Fibroblast of pulmonary artery (primary cell): ENCODE measurements around the gene CTIF.

Experiments
- DNase-seq: peaks from one replicate; pipeline ENCODE4 v3.0.0-alpha.2; 2010; ENCODE audit warnings: low read depth
- H3K4me3 ChIP-seq: replicated peaks from 2 replicates; pipeline ENCODE4 v1.5.1; 2011; ENCODE audit warnings: low read depth, mild to moderate bottlenecking, control low read depth, low read length, moderate library complexity
- TF ChIP-seq, protein P1 (sequence below): IDR thresholded peaks from 2 replicates; pipeline ENCODE4 v1.5.1; 2011; ENCODE audit warnings: mild to moderate bottlenecking, control low read depth, low read length, inconsistent platforms; ENCODE audit errors: missing control alignments

The CTIF gene

DNA sequence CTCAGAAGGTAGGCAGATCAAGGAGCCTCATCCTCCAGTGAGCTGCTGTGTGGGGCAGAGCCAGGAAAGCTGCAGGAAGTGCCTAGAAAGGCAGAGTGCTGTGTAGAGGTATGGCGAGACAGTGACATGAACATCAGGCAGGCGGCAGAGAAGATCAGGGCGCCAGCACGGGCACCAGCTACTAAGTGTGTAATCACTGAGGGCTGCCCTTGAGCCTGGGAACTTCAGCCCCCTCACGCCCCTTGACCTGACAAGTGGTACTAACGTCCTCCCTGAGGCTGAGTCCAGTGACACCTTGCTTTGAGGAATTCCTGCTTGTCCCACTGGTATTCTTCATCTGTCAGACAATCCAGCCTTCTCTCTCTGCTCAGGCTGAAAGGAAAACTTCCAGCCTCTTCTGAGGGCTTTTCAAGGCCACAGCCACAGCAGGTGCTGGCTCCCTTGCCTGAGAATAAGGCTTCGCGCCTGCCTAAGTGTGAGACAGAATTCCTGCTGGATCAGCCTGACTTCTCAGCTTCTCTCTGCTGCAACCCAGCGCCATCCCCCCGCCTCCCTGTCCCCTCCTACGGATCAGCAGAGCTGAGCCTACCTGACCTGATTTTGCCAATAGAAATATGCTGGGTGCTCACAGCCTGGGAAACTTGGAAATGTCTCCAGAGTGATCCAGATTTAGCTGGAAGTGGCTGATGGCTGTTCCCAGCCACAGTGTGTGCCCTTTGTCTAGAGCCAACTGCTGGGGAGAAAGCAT lies 263.9 kb downstream of the CTIF start:
- H3K4me3 ChIP-seq, result no peak overlapping the region
- TF ChIP-seq, protein P1, sequence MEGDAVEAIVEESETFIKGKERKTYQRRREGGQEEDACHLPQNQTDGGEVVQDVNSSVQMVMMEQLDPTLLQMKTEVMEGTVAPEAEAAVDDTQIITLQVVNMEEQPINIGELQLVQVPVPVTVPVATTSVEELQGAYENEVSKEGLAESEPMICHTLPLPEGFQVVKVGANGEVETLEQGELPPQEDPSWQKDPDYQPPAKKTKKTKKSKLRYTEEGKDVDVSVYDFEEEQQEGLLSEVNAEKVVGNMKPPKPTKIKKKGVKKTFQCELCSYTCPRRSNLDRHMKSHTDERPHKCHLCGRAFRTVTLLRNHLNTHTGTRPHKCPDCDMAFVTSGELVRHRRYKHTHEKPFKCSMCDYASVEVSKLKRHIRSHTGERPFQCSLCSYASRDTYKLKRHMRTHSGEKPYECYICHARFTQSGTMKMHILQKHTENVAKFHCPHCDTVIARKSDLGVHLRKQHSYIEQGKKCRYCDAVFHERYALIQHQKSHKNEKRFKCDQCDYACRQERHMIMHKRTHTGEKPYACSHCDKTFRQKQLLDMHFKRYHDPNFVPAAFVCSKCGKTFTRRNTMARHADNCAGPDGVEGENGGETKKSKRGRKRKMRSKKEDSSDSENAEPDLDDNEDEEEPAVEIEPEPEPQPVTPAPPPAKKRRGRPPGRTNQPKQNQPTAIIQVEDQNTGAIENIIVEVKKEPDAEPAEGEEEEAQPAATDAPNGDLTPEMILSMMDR, result no peak
- DNase-seq, result no peak

DNA sequence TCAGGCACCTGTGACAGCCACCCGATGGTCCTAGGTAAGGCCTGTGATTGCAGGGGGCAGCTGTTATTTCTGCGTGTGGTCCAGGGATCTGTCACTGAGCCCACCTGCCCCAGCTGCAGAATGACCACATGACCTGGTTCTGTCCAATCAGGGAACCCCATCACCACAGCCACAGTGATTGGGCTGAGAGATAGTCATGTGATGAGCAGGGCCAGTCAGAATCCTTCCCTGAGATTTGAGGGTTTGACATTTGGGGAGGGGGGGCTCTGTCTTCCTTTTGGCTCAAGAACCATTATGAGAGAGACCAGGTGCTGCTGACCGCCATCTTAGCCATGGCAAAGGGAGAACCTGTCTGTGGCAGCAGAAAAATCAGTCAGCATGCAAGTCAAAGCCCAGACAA lies 264.7 kb downstream of the CTIF start:
- no peak overlapping the region for H3K4me3 ChIP-seq
- no peak for DNase-seq
- TF ChIP-seq, protein P1, result no peak

DNA sequence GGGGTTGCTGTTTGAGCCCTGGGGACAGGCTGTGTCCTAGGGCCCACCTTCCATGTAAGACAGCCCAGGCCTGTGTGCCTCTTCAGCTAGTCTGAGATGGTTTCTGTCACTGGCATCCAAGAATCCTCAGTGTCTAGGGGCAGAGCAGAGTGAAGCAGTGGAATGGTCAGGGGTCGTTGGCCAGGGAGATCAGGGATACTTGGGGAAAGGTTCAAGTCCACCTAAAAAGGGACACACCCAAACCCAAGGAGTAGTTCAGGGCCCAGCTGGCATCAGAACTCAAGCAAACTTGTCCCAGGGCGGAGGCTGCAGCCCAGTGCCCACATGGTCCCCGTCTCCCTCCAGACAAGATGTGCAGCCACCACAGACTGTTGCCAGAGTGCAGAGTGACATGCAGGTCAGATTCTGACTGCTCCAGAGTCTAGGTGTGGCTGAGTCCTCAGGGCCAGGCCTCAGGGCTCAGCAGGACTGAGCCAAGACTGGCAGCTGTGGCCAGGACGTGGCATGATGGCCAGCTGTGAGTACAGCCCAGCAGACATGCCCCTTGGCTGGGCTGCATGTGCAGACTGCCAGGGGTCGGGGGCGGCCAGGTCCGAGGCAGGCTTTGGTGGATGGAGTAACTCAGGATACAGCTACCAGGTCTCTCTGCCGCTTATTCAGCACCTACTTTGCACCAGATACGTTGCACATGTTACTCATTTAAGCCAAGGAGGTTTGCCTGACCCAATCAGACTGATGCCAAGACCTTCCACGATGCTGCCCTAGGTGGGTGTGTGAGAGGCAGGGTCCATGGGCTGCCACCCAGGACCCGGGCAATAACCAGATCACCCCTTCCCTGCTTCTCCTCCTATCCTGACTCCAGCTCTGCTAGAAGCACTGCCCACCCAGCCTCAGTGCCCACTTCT lies 265.4 kb downstream of the CTIF start:
- no peak overlapping the region for H3K4me3 ChIP-seq
- DNase-seq, result no peak
- TF ChIP-seq, protein P1, result no peak

DNA sequence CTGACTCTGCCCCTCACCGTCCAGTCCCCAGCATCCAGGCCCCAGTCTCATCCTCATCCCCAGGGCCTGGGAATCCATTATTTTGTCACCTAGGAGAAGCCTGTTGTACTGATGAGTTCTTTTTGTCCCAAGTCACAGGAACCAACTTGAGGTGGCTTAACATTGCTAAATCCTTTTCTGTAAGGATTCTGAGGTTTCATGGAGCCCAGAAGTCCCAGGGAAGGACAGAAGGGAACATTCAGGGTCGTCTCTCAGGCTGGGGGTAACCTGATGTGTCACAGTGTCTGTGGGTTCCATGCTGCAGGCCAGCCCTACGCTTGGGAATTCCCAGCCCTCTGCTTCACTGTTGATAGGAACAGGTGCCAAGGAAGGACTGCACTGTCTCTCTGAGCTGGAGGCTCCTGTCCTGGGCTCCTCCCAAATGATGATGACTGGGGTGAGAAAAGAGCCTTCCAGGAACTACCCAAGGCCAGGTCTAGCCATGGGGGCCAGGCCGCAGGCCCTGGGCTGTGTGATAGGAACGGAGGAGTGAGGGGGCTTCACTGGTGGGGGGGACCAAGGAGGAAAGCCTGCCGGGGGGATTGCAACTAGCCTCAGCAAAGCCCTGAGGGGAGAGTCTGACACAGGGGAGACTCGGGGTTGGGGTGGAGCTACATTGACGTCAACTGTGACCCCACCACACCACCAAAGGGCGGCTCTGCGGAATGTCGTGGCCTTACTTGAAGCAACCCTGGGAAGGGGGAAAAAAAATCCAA lies 266.2 kb downstream of the CTIF start:
- TF ChIP-seq, protein P1, result no peak
- DNase-seq, result no peak
- H3K4me3 ChIP-seq, result no peak overlapping the region

DNA sequence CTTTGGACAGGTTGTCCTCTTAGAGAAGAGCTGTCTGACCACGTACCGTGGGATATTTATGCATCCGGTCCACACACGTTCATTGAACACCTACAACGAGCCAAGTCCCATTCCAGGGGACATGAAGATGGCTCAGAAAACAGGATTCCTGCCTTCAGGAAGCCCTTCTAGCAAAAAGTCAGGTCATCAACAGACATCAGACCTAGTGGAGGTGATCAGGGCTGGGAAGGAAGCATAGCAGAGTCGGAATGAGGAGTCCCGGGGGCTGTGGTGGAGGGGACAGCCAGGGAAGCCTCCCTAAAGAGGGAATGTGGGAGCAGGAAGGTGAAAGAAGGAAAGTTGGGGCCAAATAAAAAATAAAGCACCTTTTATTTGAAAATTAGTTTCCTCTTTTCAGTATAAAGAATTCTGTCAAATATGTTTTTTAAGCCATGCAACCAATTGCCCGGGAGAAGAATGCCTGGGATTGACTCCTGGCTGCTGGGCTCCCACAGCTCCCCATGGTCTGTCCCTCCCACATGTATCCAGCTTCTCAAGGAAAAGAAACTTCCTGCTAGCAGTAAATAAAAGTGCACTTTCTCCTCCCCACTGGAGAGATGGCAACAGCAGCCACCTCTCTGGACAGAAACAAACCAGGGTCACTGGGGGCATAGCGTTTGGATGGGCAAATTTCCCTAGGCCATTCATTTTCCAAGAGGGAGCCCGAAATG lies 267.1 kb downstream of the CTIF start:
- H3K4me3 ChIP-seq, result no peak overlapping the region
- DNase-seq, result no peak
- TF ChIP-seq, protein P1, result no peak

DNA sequence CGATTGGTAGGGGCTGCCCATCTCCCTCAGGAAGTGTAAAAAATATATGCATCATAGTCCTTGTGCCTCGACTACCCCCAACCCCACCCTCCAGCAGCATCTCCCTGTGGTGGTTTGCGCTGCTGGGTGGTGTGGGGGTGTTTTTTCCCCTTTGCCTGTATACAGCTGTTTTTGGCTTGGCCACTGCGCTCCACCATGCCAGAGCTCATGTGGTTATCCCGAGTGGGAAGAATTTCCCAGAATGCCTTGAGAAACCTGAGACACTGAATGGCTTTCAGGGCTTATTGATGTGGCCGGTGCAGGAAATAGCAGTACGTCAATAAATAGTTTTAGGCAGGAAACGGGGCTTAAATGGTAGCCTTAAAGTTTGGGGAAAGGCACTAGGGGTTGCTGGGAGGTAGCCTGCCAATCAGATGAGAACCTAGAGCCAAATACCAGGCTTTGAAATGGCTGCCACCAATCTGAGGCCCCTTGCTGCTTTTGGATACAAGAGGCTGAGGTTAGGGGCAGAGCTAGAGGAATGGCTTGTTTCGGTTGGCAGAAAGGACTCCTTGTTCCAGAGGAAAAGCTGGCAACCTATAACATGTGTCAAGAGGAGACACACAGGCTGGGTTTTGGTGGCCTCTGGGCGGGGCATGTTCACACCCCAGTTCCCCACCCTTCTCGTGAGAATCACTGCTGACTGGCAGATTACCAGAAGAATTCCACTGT lies 267.9 kb downstream of the CTIF start:
- no peak for DNase-seq
- TF ChIP-seq, protein P1, result no peak
- no peak overlapping the region for H3K4me3 ChIP-seq
